ENCODE data around the gene CHTF18.

CHTF18 gene

DNA sequence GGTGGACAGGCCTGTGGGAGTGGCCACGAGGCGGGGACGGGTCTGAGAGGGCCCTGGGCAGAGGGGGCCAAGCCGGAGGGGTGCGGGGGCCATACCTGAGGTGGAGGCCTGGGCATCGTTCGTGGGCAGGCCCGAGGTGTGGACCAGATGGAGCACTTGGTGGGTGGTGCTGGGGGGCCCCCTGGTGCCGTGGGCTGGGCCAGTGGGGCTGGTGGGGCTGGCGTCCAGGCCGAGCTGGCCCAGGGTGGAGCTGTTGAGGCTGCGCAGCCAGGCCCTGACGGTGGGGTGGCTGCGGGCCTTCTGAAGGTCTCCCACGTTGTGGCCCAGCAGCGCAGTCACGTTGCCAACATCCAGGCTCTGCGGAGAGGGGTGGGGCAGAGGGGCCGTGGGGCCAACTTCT, 18.5 kb upstream of the CHTF18 start:
- no peaks in the 10 kb centered on the region for H3K9me3 ChIP-seq (ENCODE audit: control insufficient read depth, insufficient read depth, low read length)
- H3K79me2 ChIP-seq (ENCODE audit: control insufficient read depth, low read length): no peaks in the 10 kb centered on the region
- TF ChIP-seq, protein P1, sequence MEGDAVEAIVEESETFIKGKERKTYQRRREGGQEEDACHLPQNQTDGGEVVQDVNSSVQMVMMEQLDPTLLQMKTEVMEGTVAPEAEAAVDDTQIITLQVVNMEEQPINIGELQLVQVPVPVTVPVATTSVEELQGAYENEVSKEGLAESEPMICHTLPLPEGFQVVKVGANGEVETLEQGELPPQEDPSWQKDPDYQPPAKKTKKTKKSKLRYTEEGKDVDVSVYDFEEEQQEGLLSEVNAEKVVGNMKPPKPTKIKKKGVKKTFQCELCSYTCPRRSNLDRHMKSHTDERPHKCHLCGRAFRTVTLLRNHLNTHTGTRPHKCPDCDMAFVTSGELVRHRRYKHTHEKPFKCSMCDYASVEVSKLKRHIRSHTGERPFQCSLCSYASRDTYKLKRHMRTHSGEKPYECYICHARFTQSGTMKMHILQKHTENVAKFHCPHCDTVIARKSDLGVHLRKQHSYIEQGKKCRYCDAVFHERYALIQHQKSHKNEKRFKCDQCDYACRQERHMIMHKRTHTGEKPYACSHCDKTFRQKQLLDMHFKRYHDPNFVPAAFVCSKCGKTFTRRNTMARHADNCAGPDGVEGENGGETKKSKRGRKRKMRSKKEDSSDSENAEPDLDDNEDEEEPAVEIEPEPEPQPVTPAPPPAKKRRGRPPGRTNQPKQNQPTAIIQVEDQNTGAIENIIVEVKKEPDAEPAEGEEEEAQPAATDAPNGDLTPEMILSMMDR (IDR thresholded peaks at IDR 0.05; ENCODE audit: low read depth, low read length, poor library complexity, severe bottlenecking): no peak
- TF ChIP-seq EZH2phosphoT487 (IDR thresholded peaks at IDR 0.05; ENCODE audit: borderline replicate concordance, low read length): no peak
- H3K4me2 ChIP-seq (ENCODE audit: low read length): no peak overlapping the region
- H3K27me3 ChIP-seq (ENCODE audit: control insufficient read depth, low read length): no peaks in the 10 kb centered on the region
- no peak overlapping the region for H3K4me3 ChIP-seq (ENCODE audit: low read length)
- H3K36me3 ChIP-seq (ENCODE audit: control insufficient read depth, low read length): no peaks in the 10 kb centered on the region
- no peaks in the 10 kb centered on the region for H4K20me1 ChIP-seq (ENCODE audit: control insufficient read depth, insufficient read depth, low read depth, low read length)
- no peaks in the 10 kb centered on the region for H3F3A ChIP-seq (ENCODE audit: control insufficient read depth, insufficient read depth)
- no peaks in the 10 kb centered on the region for H3K4me1 ChIP-seq (ENCODE audit: control insufficient read depth, low read length)
- no peaks in the 10 kb centered on the region for H3K9me2 ChIP-seq (replicated peaks; ENCODE audit: control insufficient read depth, low read length)
- no peak overlapping the region for H3K27ac ChIP-seq (ENCODE audit: low read depth, low read length)

DNA sequence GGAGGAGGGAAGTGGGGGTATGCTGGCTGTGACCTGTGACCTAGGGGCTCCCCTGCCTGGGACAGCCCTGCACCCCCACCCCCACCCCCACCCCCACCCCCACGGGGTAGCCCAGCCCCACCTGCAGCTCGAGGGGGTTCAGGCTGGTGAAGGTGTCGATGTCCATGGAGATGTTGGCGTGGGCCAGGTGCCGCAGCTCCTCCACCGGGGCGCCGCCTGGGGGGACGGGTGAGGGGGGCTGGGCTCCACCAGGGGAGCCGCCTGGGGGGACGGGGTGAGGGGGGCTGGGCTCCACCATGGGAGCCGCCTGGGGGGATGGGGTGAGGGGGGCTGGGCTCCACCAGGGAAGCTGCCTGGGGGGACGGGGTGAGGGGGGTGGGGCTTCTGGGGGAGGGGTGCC, 18.0 kb upstream of the CHTF18 start:
- H3K9me3 ChIP-seq (ENCODE audit: control insufficient read depth, insufficient read depth, low read length): no peaks in the 10 kb centered on the region
- H3F3A ChIP-seq (ENCODE audit: control insufficient read depth, insufficient read depth): no peaks in the 10 kb centered on the region
- H3K27ac ChIP-seq (ENCODE audit: low read depth, low read length): no peak overlapping the region
- H3K36me3 ChIP-seq (ENCODE audit: control insufficient read depth, low read length): no peaks in the 10 kb centered on the region
- no peak overlapping the region for H3K4me2 ChIP-seq (ENCODE audit: low read length)
- TF ChIP-seq EZH2phosphoT487 (IDR thresholded peaks at IDR 0.05; ENCODE audit: borderline replicate concordance, low read length): no peak
- TF ChIP-seq, protein P1 (IDR thresholded peaks at IDR 0.05; ENCODE audit: low read depth, low read length, poor library complexity, severe bottlenecking): no peak
- H3K9me2 ChIP-seq (replicated peaks; ENCODE audit: control insufficient read depth, low read length): no peaks in the 10 kb centered on the region
- H3K27me3 ChIP-seq (ENCODE audit: control insufficient read depth, low read length): no peaks in the 10 kb centered on the region
- H3K4me1 ChIP-seq (ENCODE audit: control insufficient read depth, low read length): no peaks in the 10 kb centered on the region
- no peak overlapping the region for H3K4me3 ChIP-seq (ENCODE audit: low read length)
- H3K79me2 ChIP-seq (ENCODE audit: control insufficient read depth, low read length): no peaks in the 10 kb centered on the region
- no peaks in the 10 kb centered on the region for H4K20me1 ChIP-seq (ENCODE audit: control insufficient read depth, insufficient read depth, low read depth, low read length)

DNA sequence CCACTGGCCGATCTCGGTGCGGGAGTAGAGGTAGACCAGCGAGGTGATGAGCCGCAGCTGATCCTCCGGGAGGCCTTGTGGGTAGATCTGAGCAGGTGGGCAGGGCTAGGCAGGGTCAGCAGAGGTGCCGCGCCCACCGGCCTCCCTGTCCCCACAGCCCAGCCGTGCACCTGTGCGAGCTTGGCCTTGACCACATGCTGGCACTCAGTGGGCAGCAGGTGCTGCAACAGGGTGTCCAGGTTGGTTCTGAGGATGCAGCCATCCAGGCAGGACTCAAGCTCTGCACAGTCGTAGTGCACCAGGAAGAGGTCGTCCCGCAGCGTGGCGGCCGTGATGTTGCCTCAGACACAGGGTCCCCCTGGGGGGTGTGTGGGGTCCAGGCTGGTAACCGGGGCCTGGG, 15.5 kb upstream of the CHTF18 start:
- no peaks in the 10 kb centered on the region for H3K4me1 ChIP-seq (ENCODE audit: control insufficient read depth, low read length)
- H3K9me2 ChIP-seq (replicated peaks; ENCODE audit: control insufficient read depth, low read length): no peaks in the 10 kb centered on the region
- H3K4me3 ChIP-seq (ENCODE audit: low read length): no peak overlapping the region
- H3K4me2 ChIP-seq (ENCODE audit: low read length): no peak overlapping the region
- no peak overlapping the region for H3K27ac ChIP-seq (ENCODE audit: low read depth, low read length)
- no peaks in the 10 kb centered on the region for H3K36me3 ChIP-seq (ENCODE audit: control insufficient read depth, low read length)
- no peaks in the 10 kb centered on the region for H3K79me2 ChIP-seq (ENCODE audit: control insufficient read depth, low read length)
- H3K9me3 ChIP-seq (ENCODE audit: control insufficient read depth, insufficient read depth, low read length): no peaks in the 10 kb centered on the region
- TF ChIP-seq, protein P1 (IDR thresholded peaks at IDR 0.05; ENCODE audit: low read depth, low read length, poor library complexity, severe bottlenecking): no peak
- TF ChIP-seq EZH2phosphoT487 (IDR thresholded peaks at IDR 0.05; ENCODE audit: borderline replicate concordance, low read length): no peak
- H3K27me3 ChIP-seq (ENCODE audit: control insufficient read depth, low read length): peaks cover 5% of the 10 kb centered on the region
- no peaks in the 10 kb centered on the region for H4K20me1 ChIP-seq (ENCODE audit: control insufficient read depth, insufficient read depth, low read depth, low read length)
- H3F3A ChIP-seq (ENCODE audit: control insufficient read depth, insufficient read depth): no peaks in the 10 kb centered on the region
